Esophagus muscularis mucosa (tissue), 3 donors: Measurements from ENCODE around the gene TXNDC11.

Experiments
- CTCF ChIP-seq, 3 experiments: fragments of 200-600 bp in 2 of 3; fragments of 450-650 bp in 1 of 3; sonication (generic) in 2 of 3; IDR thresholded peaks; one replicate each; pipeline ENCODE4 v1.5.1; 2017 to 2019; ENCODE audit warnings: antibody characterized with exemption in 3 of 3, mild to moderate bottlenecking in 2 of 3, moderate library complexity in 1 of 3
- POLR2A ChIP-seq: fragments of 450-650 bp; IDR thresholded peaks from one replicate; pipeline ENCODE4 v1.6.1; 2017; ENCODE audit warnings: antibody characterized with exemption, moderate library complexity, mild to moderate bottlenecking, low read depth
- POLR2AphosphoS5 ChIP-seq, 2 donors: sonication (generic); formaldehyde crosslinking; IDR thresholded peaks; one replicate each; pipeline ENCODE4 v1.6.1; 2017; ENCODE audit warnings: antibody characterized with exemption in 2 of 2

GRCh38 chr16:11649276-11649675 is 93.4 kb downstream of the TXNDC11 start:
- TF ChIP-seq POLR2A, result no peak
- TF ChIP-seq CTCF (IDR thresholded peaks at IDR 0.05), result no peak
- TF ChIP-seq POLR2AphosphoS5 (IDR thresholded peaks at IDR 0.05), result no peak
